Lower lobe of right lung (tissue), 2 donors: ENCODE measurements around the gene IGFBP4. TPM values are rescaled to one million over a fixed set of nuclear protein-coding genes. Genes with fewer than 3 reads are reported as not detected.

Source experiments
- ATAC-seq, 2 donors: fragments of 200-7000 bp; cut with Tn5 transposase; one replicate each; pipeline ENCODE4 v1.9.1; 2020 to 2022; ENCODE audit warnings: mild to moderate bottlenecking in 2 of 2, moderate library complexity in 2 of 2
- DNase-seq: peaks from one replicate; pipeline ENCODE4 v3.0.0-alpha.2; 2020
- H3K27ac ChIP-seq: fragments of 200-600 bp; one replicate; pipeline ENCODE4 v1.8.0; 2022
- H3K27me3 ChIP-seq: fragments of 200-600 bp; one replicate; pipeline ENCODE4 v1.8.0; 2022; ENCODE audit warnings: low read depth
- H3K36me3 ChIP-seq: fragments of 200-600 bp; one replicate; pipeline ENCODE4 v1.8.0; 2022; ENCODE audit warnings: mild to moderate bottlenecking
- H3K4me1 ChIP-seq: fragments of 200-600 bp; one replicate; pipeline ENCODE4 v1.8.0; 2022
- H3K4me3 ChIP-seq: fragments of 200-600 bp; one replicate; pipeline ENCODE4 v1.8.0; 2022; ENCODE audit warnings: mild to moderate bottlenecking
- H3K9me3 ChIP-seq: fragments of 200-600 bp; one replicate; pipeline ENCODE4 v1.8.0; 2022
- CTCF ChIP-seq: fragments of 200-600 bp; IDR thresholded peaks from one replicate; pipeline ENCODE4 v1.8.0; 2022; ENCODE audit warnings: antibody characterized with exemption, mild to moderate bottlenecking
- intact Hi-C: fragments of 100-400 bp; cut with DNase I; formaldehyde crosslinking; loops from one replicate; pipeline ENCODE4 v1.11.0; 2022
- total RNA-seq: library from RNA; stranded (reverse); fragmentation: NEBNext Ultra II Directional; extraction: Animal tissue kit (Norgen Biotek cat#: 25700); gene quantifications from one replicate; pipeline ENCODE4 v1.2.1, GENCODE V29; 2021
- donor health status: DM: no; HTN: yes; CAD: no; lungs with severe emphysema.

IGFBP4 gene
- total RNA-seq, 1 donor from 2014 or later: 371 TPM

GRCh38 chr17:40458851-40459482 is 15.7 kb downstream of the IGFBP4 start:
- peaks cover 64% of the 10 kb centered on the region for H3K4me1 ChIP-seq
- TF ChIP-seq CTCF: no peak
- no peak overlapping the region for H3K4me3 ChIP-seq
- H3K9me3 ChIP-seq: no peaks in the 10 kb centered on the region
- intact Hi-C loops: no loop called here
- no peaks in the 10 kb centered on the region for H3K27me3 ChIP-seq
- H3K36me3 ChIP-seq: peaks cover 42% of the 10 kb centered on the region
- ATAC-seq (no peak), DNase-seq (no peak)
- H3K27ac ChIP-seq: no peak overlapping the region

- DNase-seq (no peak), ATAC-seq (no peak)
- H3K27ac ChIP-seq: no peak overlapping the region
- H3K9me3 ChIP-seq: no peaks in the 10 kb centered on the region
- no peaks in the 10 kb centered on the region for H3K27me3 ChIP-seq
- intact Hi-C loops: no loop called here
- peaks cover 55% of the 10 kb centered on the region for H3K4me1 ChIP-seq
- no peak overlapping the region for H3K4me3 ChIP-seq
- TF ChIP-seq CTCF: no peak
- H3K36me3 ChIP-seq: peaks cover 33% of the 10 kb centered on the region
These were observed 16.7 kb downstream of the IGFBP4 start for GRCh38 chr17:40459636-40460603.

GRCh38 chr17:40460604-40460967 is 17.3 kb downstream of the IGFBP4 start:
- intact Hi-C loops: no loop called here
- DNase-seq (no peak), ATAC-seq (no peak)
- H3K36me3 ChIP-seq: peaks cover 26% of the 10 kb centered on the region
- TF ChIP-seq CTCF: no peak
- no peaks in the 10 kb centered on the region for H3K9me3 ChIP-seq
- no peak overlapping the region for H3K27ac ChIP-seq
- H3K27me3 ChIP-seq: no peaks in the 10 kb centered on the region
- H3K4me3 ChIP-seq: no peak overlapping the region
- H3K4me1 ChIP-seq: peaks cover 55% of the 10 kb centered on the region

- ATAC-seq: no peak
- intact Hi-C loops: no loop called here
- no peaks in the 10 kb centered on the region for H3K27me3 ChIP-seq
- peaks cover 21% of the 10 kb centered on the region for H3K36me3 ChIP-seq
- peaks cover 53% of the 10 kb centered on the region for H3K4me1 ChIP-seq
- TF ChIP-seq CTCF: no peak
- no peak for DNase-seq
- no peak overlapping the region for H3K4me3 ChIP-seq
- no peaks in the 10 kb centered on the region for H3K9me3 ChIP-seq
- H3K27ac ChIP-seq: no peak overlapping the region
These were observed 17.9 kb downstream of the IGFBP4 start for GRCh38 chr17:40460968-40461731.

- H3K4me1 ChIP-seq: peaks cover 47% of the 10 kb centered on the region
- no peak for DNase-seq
- H3K27ac ChIP-seq: no peak overlapping the region
- TF ChIP-seq CTCF: no peak
- H3K27me3 ChIP-seq: no peaks in the 10 kb centered on the region
- intact Hi-C loops: no loop called here
- no peaks in the 10 kb centered on the region for H3K9me3 ChIP-seq
- peak in 1 of 2 donors; percentile 6 for ATAC-seq
- H3K36me3 ChIP-seq: peaks cover 14% of the 10 kb centered on the region
- H3K4me3 ChIP-seq: no peak overlapping the region
These were observed 18.6 kb downstream of the IGFBP4 start for GRCh38 chr17:40461732-40462342.
